Subcutaneous abdominal adipose tissue (tissue), 5 donors: Measurements from ENCODE around the gene SUPT3H.

Experiments
- H3K27ac ChIP-seq: one replicate; pipeline ENCODE4 v1.7.0; 2013; ENCODE audit warnings: low read depth, mild to moderate bottlenecking, inconsistent platforms, low read length, moderate library complexity
- H3K27me3 ChIP-seq, 5 donors: one replicate each; pipeline ENCODE4 v1.7.0; 2013; ENCODE audit warnings: low read length in 5 of 5, inconsistent platforms in 1 of 5; ENCODE audit not compliant: control insufficient read depth in 5 of 5, insufficient read depth in 4 of 5
- H3K36me3 ChIP-seq, 5 donors: one replicate each; pipeline ENCODE4 v1.7.0; 2013; ENCODE audit warnings: low read length in 5 of 5; ENCODE audit not compliant: control insufficient read depth in 5 of 5, insufficient read depth in 5 of 5
- H3K4me1 ChIP-seq, 5 donors: one replicate each; pipeline ENCODE4 v1.7.0; 2013; ENCODE audit warnings: low read length in 5 of 5, mild to moderate bottlenecking in 3 of 5, moderate library complexity in 1 of 5; ENCODE audit not compliant: control insufficient read depth in 5 of 5, insufficient read depth in 5 of 5
- H3K4me3 ChIP-seq, 5 donors: one replicate each; pipeline ENCODE4 v1.7.0; 2013; ENCODE audit warnings: low read length in 5 of 5, low read depth in 1 of 5
- H3K9ac ChIP-seq, 5 donors: one replicate each; pipeline ENCODE4 v1.7.0; 2013; ENCODE audit warnings: low read length in 5 of 5, mild to moderate bottlenecking in 4 of 5, moderate library complexity in 3 of 5
- H3K9me3 ChIP-seq, 5 donors: one replicate each; pipeline ENCODE4 v1.7.0; 2013; ENCODE audit warnings: low read length in 5 of 5; ENCODE audit not compliant: control insufficient read depth in 5 of 5
- donor health status: healthy.
- donor health status: healthy.
- donor health status: healthy.
- donor health status: healthy.
- donor health status: healthy.

SUPT3H gene

DNA sequence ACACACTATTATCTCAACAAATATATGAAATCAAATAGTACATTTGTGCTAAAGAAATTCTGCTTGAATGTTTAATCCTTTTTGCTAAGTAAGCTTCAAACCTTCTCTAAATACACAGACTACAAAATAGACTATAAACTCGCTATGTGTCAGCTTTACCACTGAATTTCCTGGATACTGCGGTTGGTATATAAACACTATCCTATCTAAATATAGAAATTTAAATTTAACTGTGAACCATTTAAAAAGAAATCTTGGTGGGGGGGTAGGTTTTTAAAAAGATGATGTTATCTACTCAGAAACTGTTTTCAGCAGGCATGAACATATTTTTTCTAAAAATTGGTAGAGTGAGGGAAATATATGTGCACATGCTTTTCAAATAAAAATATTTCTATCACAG lies 356.1 kb downstream of the SUPT3H start:
- Histone ChIP-seq H3K9me3 (no peaks in the 10 kb centered on the region), H3K36me3 (no peaks in the 10 kb centered on the region), H3K4me1 (no peaks in the 10 kb centered on the region), H3K27ac (no peak overlapping the region), H3K27me3 (no peaks in the 10 kb centered on the region), H3K4me3 (no peak overlapping the region), H3K9ac (no peak overlapping the region)

- H3K4me3 ChIP-seq = no peak overlapping the region
- H3K9ac ChIP-seq = no peak overlapping the region
- no peaks in the 10 kb centered on the region for H3K27me3 ChIP-seq
- H3K36me3 ChIP-seq = peaks cover 0 to 21% (median 3%) of the 10 kb centered on the region in 5 donors
- H3K27ac ChIP-seq = no peak overlapping the region
- H3K4me1 ChIP-seq = no peaks in the 10 kb centered on the region
- H3K9me3 ChIP-seq = no peaks in the 10 kb centered on the region
Measured at GRCh38 chr6:45012687-45013086, 365.0 kb downstream of the SUPT3H start.

DNA sequence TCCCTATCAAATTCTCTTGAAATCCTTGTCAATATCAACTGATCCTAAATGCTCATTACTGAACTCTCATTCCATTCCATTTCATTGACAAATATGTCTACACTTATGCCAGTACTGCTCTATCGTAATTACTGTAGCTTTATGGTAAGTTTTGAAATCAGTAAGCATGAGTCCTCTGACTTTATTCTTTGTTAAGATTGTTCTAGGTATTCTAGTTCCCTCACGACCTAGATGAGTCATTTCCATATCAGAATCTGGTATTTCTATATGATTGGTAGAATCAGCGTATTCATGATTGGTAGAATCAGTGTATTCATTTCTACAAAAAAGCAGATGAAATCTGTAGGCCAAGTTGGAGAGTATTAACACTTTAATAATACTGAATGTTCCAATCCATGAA lies 368.2 kb downstream of the SUPT3H start:
- Histone ChIP-seq H3K36me3 (peaks cover 0 to 20% (median 3%) of the 10 kb centered on the region in 5 donors), H3K27ac (no peak overlapping the region), H3K4me3 (no peak overlapping the region), H3K4me1 (no peaks in the 10 kb centered on the region), H3K9me3 (no peaks in the 10 kb centered on the region), H3K9ac (no peak overlapping the region), H3K27me3 (no peaks in the 10 kb centered on the region)

- H3K4me3 ChIP-seq = no peak overlapping the region
- no peaks in the 10 kb centered on the region for H3K27me3 ChIP-seq
- H3K9me3 ChIP-seq = no peaks in the 10 kb centered on the region
- peaks cover 0 to 2% (median 0%) of the 10 kb centered on the region in 5 donors for H3K36me3 ChIP-seq
- H3K27ac ChIP-seq = no peak overlapping the region
- no peak overlapping the region for H3K9ac ChIP-seq
- no peaks in the 10 kb centered on the region for H3K4me1 ChIP-seq
Measured at GRCh38 chr6:45006893-45007292, 370.8 kb downstream of the SUPT3H start.

DNA sequence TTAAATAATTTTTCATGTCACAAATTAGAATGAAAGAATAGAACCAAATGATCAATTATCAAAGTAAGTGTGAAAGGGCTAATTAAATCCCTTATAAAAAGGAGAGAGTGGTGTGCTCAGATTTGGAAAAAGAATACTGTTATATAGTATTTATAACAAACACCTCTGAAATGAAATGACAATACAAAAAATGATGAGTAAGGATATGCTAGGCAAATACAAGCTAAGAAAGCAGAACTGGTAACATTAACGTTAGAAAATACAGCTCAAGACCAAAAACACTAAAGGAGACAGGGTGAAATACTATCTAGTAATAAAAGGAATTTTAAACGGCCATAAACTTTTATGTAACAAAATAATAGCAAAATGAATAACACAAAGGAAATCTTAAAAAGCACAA lies 373.8 kb downstream of the SUPT3H start:
- H3K4me1 ChIP-seq = no peaks in the 10 kb centered on the region
- no peaks in the 10 kb centered on the region for H3K9me3 ChIP-seq
- H3K27ac ChIP-seq = no peak overlapping the region
- no peaks in the 10 kb centered on the region for H3K36me3 ChIP-seq
- H3K4me3 ChIP-seq = no peak overlapping the region
- H3K27me3 ChIP-seq = no peaks in the 10 kb centered on the region
- H3K9ac ChIP-seq = no peak overlapping the region

DNA sequence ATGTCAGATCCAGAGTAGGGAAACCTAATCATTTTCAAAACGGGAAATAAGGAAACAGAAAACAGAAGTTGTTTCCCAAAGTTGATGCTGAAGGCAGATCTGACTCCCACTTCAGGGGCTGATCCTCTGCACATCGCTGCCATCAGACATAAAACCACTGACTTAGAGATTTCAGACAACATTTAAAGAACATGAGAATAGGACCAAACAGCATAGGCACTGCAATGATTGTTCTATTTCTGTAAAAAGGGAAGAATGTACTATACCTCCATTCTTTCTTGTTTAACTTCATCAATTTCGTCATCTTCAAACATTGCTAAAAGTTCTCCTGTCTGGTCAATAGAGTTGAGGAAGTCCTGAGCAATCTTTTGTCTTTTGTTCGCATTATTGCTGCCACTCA lies 374.3 kb downstream of the SUPT3H start:
- Histone ChIP-seq H3K36me3 (no peaks in the 10 kb centered on the region), H3K9ac (no peak overlapping the region), H3K4me1 (no peaks in the 10 kb centered on the region), H3K9me3 (no peaks in the 10 kb centered on the region), H3K4me3 (no peak overlapping the region), H3K27me3 (no peaks in the 10 kb centered on the region), H3K27ac (no peak overlapping the region)

- Histone ChIP-seq H3K9me3 (no peaks in the 10 kb centered on the region), H3K36me3 (no peaks in the 10 kb centered on the region), H3K4me3 (no peak overlapping the region), H3K9ac (no peak overlapping the region), H3K4me1 (no peaks in the 10 kb centered on the region), H3K27me3 (no peaks in the 10 kb centered on the region), H3K27ac (no peak overlapping the region)
Measured at GRCh38 chr6:45002390-45003105, 375.2 kb downstream of the SUPT3H start.

- Histone ChIP-seq H3K9me3 (no peaks in the 10 kb centered on the region), H3K4me1 (no peaks in the 10 kb centered on the region), H3K27me3 (no peaks in the 10 kb centered on the region), H3K4me3 (no peak overlapping the region), H3K9ac (no peak overlapping the region), H3K36me3 (no peaks in the 10 kb centered on the region), H3K27ac (no peak overlapping the region)
Measured at GRCh38 chr6:45001663-45002062, 376.1 kb downstream of the SUPT3H start.

- no peak overlapping the region for H3K9ac ChIP-seq
- no peaks in the 10 kb centered on the region for H3K9me3 ChIP-seq
- H3K4me3 ChIP-seq = no peak overlapping the region
- no peaks in the 10 kb centered on the region for H3K27me3 ChIP-seq
- H3K4me1 ChIP-seq = no peaks in the 10 kb centered on the region
- no peak overlapping the region for H3K27ac ChIP-seq
- H3K36me3 ChIP-seq = no peaks in the 10 kb centered on the region
Measured at GRCh38 chr6:45000833-45001232, 376.9 kb downstream of the SUPT3H start.

DNA sequence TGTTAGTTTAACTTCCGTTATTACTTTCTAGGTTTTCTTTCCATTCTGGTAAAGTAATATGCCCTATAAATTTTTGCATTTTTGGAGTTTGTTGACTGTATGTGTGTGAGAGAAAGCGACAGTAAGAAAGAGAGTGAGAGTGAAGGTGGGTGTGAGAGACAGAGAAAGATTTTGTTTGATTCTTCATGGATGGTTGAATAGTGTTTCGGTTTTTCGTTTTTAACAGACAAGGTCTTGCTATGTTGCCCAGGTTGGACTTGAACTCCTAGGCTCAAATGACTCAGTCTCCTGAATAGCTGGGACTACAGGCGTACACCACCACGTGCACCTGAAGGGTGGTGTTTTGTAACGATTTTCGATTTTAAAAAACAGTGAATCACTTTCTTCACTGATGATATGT lies 378.7 kb downstream of the SUPT3H start:
- Histone ChIP-seq H3K36me3 (no peaks in the 10 kb centered on the region), H3K27me3 (no peaks in the 10 kb centered on the region), H3K9ac (no peak overlapping the region), H3K4me1 (no peaks in the 10 kb centered on the region), H3K27ac (no peak overlapping the region), H3K9me3 (no peaks in the 10 kb centered on the region), H3K4me3 (no peak overlapping the region)
